Gastroesophageal sphincter (tissue), 4 donors: ENCODE measurements around the gene B3GNT4. TPM values are rescaled to one million over a fixed set of nuclear protein-coding genes. Genes with fewer than 3 reads are reported as not detected.

ENCODE experiments used
- ATAC-seq: fragments of 150-250 bp; one replicate; pipeline ENCODE4 v1.9.1; 2016; ENCODE audit warnings: mild to moderate bottlenecking, moderate library complexity
- H3K27ac ChIP-seq, 4 donors: fragments of 200-600 bp; sonication (generic) in 3 of 4; 1 replicate in 3 of 4; 2 replicates in 1 of 4; pipeline ENCODE4 v1.5.1; 2016 to 2019
- H3K27me3 ChIP-seq: fragments of 200-600 bp; sonication (generic); one replicate; pipeline ENCODE4 v1.5.1; 2019
- H3K36me3 ChIP-seq, 2 donors: fragments of 200-600 bp; sonication (generic); one replicate each; pipeline ENCODE4 v1.5.1; 2019; ENCODE audit warnings: control low read depth in 1 of 2
- H3K4me1 ChIP-seq, 3 donors: fragments of 200-600 bp; sonication (generic); 1 replicate in 2 of 3; 2 replicates in 1 of 3; pipeline ENCODE4 v1.5.1; 2016 to 2019; ENCODE audit warnings: control low read depth in 2 of 3
- H3K4me3 ChIP-seq, 2 donors: fragments of 200-600 bp; sonication (generic); one replicate each; pipeline ENCODE4 v1.5.1; 2019; ENCODE audit warnings: mild to moderate bottlenecking in 1 of 2, moderate library complexity in 1 of 2
- H3K9me3 ChIP-seq, 3 donors: fragments of 200-600 bp; sonication (generic); one replicate each; pipeline ENCODE4 v1.5.1; 2017 to 2019; ENCODE audit warnings: control low read depth in 2 of 3
- EP300 ChIP-seq: sonication (generic); formaldehyde crosslinking; IDR thresholded peaks from one replicate; pipeline ENCODE4 v1.6.1; 2017; ENCODE audit warnings: antibody characterized with exemption, mild to moderate bottlenecking
- POLR2A ChIP-seq, 2 donors: fragments of 450-650 bp; IDR thresholded peaks; one replicate each; pipeline ENCODE4 v1.6.1; 2017; ENCODE audit warnings: antibody characterized with exemption in 2 of 2, mild to moderate bottlenecking in 2 of 2, moderate library complexity in 1 of 2
- POLR2AphosphoS5 ChIP-seq: sonication (generic); formaldehyde crosslinking; IDR thresholded peaks from one replicate; pipeline ENCODE4 v1.6.1; 2017; ENCODE audit warnings: antibody characterized with exemption
- WGBS, 2 donors: methylation state at CpG; one replicate each; pipeline ENCODE4 v1.1.5; 2018; ENCODE audit warnings: low coverage in 1 of 2; 5-methylcytosine and 5-hydroxymethylcytosine counted together
- total RNA-seq, 4 donors: library from RNA; depleted of rRNA; stranded (reverse); fragments of >200 nt; gene quantifications; one replicate each; pipeline ENCODE4 v1.1.0, GENCODE V29; 2016
- TF ChIP-seq, protein P1 (sequence below), 4 experiments: fragments of 200-600 bp in 2 of 4; fragments of 450-650 bp in 2 of 4; sonication (generic) in 1 of 4; IDR thresholded peaks; one replicate each; pipeline ENCODE4 v1.5.1; 2017 to 2019; ENCODE audit warnings: antibody characterized with exemption in 4 of 4, mild to moderate bottlenecking in 2 of 4, moderate library complexity in 2 of 4

Gene B3GNT4
- total RNA-seq, 4 donors from 2014 or later, result not detected

DNA sequence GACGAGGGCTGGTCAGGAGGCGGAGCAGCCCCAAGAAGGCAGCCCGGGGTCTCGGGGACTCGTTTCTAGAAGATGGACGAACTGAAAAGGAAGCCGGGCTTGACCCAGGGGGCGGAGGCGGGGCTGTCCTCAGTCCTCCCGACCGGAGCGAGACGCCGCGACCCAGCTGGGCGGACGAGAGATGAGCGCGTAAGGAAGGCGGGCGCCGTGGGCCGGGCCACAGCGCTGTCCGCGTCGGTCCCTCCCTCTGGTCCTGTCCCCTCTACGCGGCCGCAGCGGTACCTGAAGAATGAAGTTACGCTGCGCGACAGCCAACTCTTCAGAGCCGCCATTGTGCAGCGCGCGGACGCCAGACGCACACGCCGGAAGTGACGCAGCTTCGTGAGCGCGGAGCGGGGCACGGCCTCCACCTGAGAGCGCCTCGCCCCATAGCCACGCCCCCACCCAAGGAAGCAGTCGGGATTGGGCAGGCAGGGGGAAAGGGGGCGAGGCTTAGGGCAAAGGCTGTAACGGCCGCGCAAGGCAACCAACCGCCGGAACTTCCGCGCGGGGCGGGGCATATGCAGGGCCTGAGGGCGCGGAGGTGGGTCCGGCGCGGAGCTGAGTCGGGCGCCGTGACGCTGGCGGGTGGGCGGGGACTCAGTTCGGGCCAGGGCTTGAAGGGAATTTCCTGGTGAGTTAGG is 22.3 kb downstream of the B3GNT4 start, which contains the start of gene DIABLO:
TSS of gene DIABLO (minus strand) at position 370 of the 683 bp plus-strand sequence. CDS start at position 332, 38 bp downstream.
- TF ChIP-seq EP300 (no peak), POLR2A (IDR thresholded peaks at IDR 0.05) (peak; percentile 96 to 97), POLR2AphosphoS5 (peak; percentile 99)
- ATAC-seq, result peak; percentile 98
- H3K27ac ChIP-seq, result peak within 1 kb of the TSS; percentile 84 to 99 (median 96)
- peak within 1 kb of the TSS; percentile 62 to 95 for H3K4me3 ChIP-seq
- H3K9me3 ChIP-seq, result no peaks in the 10 kb centered on the region
- H3K27me3 ChIP-seq, result no peaks in the 10 kb centered on the region
- peaks cover 0 to 59% of the 10 kb centered on the region in 2 donors for H3K36me3 ChIP-seq
- H3K4me1 ChIP-seq, result peaks cover 2 to 38% (median 13%) of the 10 kb centered on the region in 3 donors
- 1% methylated on average over 13 of the region's 74 CpGs; no CpG with 5 or more reads in 1 of the 2 donors for WGBS, 2 donors

DNA sequence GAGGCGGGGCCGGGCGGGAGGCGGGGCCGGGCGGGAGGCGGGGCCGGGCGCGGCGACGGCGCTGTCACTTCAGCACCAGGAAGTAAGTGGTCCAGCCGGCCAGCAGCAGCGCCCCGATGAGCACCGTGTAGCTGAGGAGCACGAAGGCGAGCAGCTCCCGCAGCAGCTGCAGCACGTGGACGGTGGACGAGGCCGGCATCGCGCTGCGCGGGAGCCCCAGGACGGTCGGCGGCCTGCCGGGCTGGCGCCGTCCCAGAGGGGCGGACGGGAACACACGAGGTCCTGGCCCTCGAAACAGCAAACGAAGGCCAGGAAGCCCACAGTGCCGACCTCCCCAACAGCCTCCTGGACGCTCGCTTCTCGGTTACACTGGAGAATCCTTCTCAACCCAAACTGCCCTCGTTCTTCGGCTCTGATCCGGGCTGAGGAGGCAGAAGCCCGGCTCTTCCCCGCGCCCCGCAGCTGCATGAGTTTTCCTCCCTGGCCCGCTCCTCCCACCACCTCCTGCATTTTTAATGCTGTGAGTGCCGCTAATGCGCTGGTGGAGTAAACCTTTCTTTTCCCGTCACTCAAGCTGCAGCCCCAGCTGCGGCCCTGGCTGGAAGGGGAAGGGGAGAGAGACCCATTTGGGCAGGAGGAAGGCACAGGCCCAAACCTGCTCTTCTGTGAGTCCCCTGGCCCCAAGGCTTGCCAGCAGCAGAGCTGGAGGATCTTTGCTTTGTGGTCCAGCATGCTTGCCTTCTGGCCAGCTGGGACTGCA is 23.0 kb downstream of the B3GNT4 start:
- no peak for ATAC-seq
- Histone ChIP-seq H3K4me1 (peaks cover 2 to 38% (median 13%) of the 10 kb centered on the region in 3 donors), H3K27ac (peak overlapping the region in 3 of 4 donors; percentile 59 to 93 (median 77)), H3K36me3 (peaks cover 0 to 59% of the 10 kb centered on the region in 2 donors), H3K4me3 (peak overlapping the region; percentile 8 to 95), H3K9me3 (no peaks in the 10 kb centered on the region), H3K27me3 (no peaks in the 10 kb centered on the region)
- TF ChIP-seq, protein P1, sequence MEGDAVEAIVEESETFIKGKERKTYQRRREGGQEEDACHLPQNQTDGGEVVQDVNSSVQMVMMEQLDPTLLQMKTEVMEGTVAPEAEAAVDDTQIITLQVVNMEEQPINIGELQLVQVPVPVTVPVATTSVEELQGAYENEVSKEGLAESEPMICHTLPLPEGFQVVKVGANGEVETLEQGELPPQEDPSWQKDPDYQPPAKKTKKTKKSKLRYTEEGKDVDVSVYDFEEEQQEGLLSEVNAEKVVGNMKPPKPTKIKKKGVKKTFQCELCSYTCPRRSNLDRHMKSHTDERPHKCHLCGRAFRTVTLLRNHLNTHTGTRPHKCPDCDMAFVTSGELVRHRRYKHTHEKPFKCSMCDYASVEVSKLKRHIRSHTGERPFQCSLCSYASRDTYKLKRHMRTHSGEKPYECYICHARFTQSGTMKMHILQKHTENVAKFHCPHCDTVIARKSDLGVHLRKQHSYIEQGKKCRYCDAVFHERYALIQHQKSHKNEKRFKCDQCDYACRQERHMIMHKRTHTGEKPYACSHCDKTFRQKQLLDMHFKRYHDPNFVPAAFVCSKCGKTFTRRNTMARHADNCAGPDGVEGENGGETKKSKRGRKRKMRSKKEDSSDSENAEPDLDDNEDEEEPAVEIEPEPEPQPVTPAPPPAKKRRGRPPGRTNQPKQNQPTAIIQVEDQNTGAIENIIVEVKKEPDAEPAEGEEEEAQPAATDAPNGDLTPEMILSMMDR (IDR thresholded peaks at IDR 0.05), result peak in 1 of 4 experiments; percentile 6
- no peak for TF ChIP-seq POLR2A (IDR thresholded peaks at IDR 0.05)
- WGBS, 2 donors, result 8% methylated on average over 9 of the region's 55 CpGs; no CpG with 5 or more reads in 1 of the 2 donors

DNA sequence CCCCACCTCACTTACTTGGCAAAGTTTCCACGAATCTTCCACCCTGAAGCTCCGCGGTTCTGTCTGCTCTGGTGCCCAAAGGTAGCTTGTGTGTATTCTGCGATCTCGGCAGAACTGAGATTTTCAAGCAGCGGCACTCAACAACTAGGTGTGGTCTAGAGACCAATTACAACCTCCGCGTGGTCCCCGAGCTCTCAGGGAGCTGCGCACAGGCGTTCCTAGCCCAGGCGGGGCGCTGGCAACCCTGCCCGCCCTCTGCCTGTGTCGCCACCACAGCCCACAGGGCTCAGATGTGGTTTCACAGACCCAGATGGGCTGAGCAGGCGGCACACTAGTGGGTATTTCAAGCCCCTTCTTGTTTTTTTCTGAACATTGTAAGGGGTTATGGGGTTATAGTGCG is 23.8 kb downstream of the B3GNT4 start:
- peaks cover 0 to 59% of the 10 kb centered on the region in 2 donors for H3K36me3 ChIP-seq
- H3K4me3 ChIP-seq, result no peak overlapping the region
- ATAC-seq, result no peak
- no peaks in the 10 kb centered on the region for H3K9me3 ChIP-seq
- H3K27me3 ChIP-seq, result no peaks in the 10 kb centered on the region
- peaks cover 2 to 38% (median 13%) of the 10 kb centered on the region in 3 donors for H3K4me1 ChIP-seq
- TF ChIP-seq POLR2AphosphoS5, result no peak
- TF ChIP-seq EP300, result no peak
- no peak for TF ChIP-seq POLR2A (IDR thresholded peaks at IDR 0.05)
- TF ChIP-seq, protein P1 (IDR thresholded peaks at IDR 0.05), result no peak
- H3K27ac ChIP-seq, result no peak overlapping the region
- WGBS, 2 donors, result 94% methylated on average over 5 of the region's 17 CpGs; no CpG with 5 or more reads in 1 of the 2 donors

DNA sequence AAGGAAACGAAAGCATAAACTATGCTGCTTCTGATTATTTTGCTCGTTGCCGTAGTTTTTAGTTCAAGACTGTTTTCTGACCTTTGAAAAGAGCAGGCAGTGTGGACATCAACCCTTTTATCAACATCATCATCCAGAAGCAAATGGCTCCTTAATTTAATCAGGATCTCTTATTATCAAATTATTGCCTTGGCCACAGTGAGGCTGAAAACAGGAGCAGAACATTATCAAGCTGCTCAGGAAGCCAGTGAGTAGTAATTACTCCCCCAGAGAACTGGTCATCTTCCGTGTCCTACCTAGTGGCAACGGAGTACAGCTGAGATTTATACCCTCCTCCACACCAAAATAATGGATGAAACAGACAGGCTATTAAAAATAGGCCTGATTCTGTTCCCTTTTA is 24.6 kb downstream of the B3GNT4 start:
- no peak overlapping the region for H3K27ac ChIP-seq
- no peak for ATAC-seq
- no peak overlapping the region for H3K4me3 ChIP-seq
- H3K27me3 ChIP-seq, result no peaks in the 10 kb centered on the region
- 82 to 90% methylated on average over 5 of the region's 5 CpGs for WGBS, 2 donors
- peaks cover 2 to 34% (median 13%) of the 10 kb centered on the region in 3 donors for H3K4me1 ChIP-seq
- H3K9me3 ChIP-seq, result no peaks in the 10 kb centered on the region
- H3K36me3 ChIP-seq, result peaks cover 0 to 59% of the 10 kb centered on the region in 2 donors
- TF ChIP-seq, protein P1 (IDR thresholded peaks at IDR 0.05), result no peak
- TF ChIP-seq POLR2AphosphoS5, result no peak
- no peak for TF ChIP-seq POLR2A (IDR thresholded peaks at IDR 0.05)

DNA sequence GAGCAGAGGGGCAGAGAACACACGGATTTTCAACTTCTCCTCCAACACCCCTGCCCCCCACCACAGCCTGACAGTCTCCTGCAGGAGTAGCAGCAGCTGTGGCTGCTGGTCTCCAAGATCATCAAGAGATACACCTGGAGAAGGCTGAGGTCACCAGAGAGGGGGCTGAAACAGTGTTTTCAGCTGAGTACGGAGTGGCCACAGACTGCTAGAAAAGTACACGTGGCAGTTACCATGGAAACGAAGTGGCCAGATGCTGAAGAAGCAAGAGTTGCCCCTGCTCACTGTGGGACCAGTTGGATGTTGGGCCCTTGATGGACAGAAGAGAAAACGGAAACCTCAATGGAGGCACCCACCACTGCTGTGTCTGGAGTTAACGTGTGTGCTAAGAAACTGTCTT is 27.3 kb downstream of the B3GNT4 start:
- ATAC-seq, result no peak
- H3K36me3 ChIP-seq, result peaks cover 0 to 74% of the 10 kb centered on the region in 2 donors

More for the DNA sequence above, 27.3 kb downstream of the B3GNT4 start:
- WGBS, 2 donors, result 77 to 100% methylated on average over 1 to 5 of the region's 6 CpGs
- H3K9me3 ChIP-seq, result no peaks in the 10 kb centered on the region
- no peak overlapping the region for H3K27ac ChIP-seq
- H3K4me3 ChIP-seq, result no peak overlapping the region
- no peaks in the 10 kb centered on the region for H3K27me3 ChIP-seq
- TF ChIP-seq POLR2A (IDR thresholded peaks at IDR 0.05), result no peak
- TF ChIP-seq, protein P1 (IDR thresholded peaks at IDR 0.05), result no peak
- H3K4me1 ChIP-seq, result peaks cover 0 to 11% (median 5%) of the 10 kb centered on the region in 3 donors
